HCEC 1CT (cell line): ENCODE data around the gene EPHA4.
A peak's percentile ranks its signal among the peaks of the same experiment; 100 is the strongest.

ENCODE experiments used
- DNase-seq: peaks from one replicate; pipeline ENCODE4 v3.0.0-alpha.2; 2017

The EPHA4 gene

GRCh38 chr2:221501883-221502269 lies 70.2 kb downstream of the EPHA4 start:
- no peak for DNase-seq

GRCh38 chr2:221501210-221501882 lies 70.8 kb downstream of the EPHA4 start:
- DNase-seq = peak; percentile 84

DNA sequence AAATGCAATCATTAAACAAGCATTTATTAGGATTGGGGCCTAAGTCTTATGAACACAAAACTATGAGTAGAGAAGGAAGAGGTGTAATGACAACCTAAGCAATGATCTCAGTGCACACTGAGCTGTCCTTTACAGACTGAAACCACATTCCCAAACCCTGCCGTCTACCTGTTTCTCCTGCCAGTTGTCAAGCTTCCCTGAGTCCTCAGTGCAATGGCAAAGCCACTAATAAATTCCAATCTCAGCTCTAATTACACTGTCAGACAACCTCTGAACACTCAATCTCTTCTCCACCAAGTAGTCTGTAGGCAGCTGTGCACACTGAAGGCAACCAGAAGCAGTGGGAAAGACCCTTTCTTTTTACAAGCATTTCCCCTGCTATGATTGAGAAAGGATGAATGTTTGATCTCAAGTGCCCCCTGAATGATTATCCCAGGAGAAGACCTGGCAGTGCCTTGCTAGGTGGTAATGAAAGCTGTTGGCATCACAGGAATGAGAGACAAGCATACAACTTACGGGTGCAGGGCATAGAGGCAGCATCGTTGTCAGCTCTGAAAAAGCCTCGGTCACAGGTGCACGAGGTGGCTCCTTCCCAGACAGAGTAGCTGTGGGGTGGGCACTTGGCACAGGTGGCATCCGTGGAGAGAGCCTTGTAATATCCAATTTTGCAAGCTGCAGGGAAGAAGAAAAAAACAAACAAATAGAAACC lies 71.4 kb downstream of the EPHA4 start:
- no peak for DNase-seq

GRCh38 chr2:221495731-221496130 lies 76.4 kb downstream of the EPHA4 start:
- DNase-seq = no peak

GRCh38 chr2:221494556-221494955 lies 77.5 kb downstream of the EPHA4 start:
- DNase-seq = no peak

- DNase-seq = no peak
These were observed 78.7 kb downstream of the EPHA4 start for GRCh38 chr2:221493391-221493790.

DNA sequence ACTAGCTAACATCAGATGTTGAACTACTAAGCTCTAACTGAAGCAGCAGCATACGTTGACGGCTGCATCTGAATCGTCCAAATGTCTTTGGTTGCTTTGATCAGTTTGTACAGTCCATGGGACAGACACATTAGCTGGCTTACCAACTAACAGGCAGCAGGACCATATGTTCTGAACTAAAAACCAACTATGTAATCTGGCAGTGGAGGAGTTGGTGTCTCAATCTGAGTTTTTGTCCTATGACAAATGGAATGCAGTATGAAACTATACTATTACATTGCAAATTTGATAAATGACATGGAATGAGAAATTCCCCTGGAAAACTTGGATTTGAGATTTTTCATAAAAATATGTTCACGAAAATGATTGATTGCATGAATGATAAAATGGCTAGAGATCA lies 79.5 kb downstream of the EPHA4 start:
- DNase-seq = peak; percentile 64

DNA sequence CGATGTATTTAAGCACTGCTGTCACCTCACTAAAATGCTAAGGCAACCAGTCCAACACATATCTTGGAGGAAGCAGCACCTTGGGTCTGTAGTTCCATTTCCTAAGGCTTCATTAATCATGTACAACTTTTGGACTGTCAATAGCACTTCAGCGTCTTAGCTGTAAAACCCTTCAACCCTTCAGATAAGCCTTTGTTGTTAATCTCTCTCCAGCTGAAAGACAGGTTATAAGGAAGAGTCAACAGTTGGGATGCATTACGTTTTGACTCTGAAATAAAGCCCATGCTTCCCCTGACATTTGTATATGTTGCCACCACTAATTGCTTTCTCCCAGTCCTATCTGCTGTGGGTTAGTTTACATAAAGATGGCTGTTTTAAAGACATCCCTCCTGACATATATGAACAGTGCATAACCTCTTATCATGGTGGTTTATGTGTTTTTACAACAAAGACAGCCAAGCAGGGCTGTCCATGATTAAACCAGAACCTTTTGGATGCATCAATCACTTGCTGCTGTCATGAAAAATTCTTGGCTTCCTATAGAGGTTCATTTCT lies 81.5 kb downstream of the EPHA4 start:
- no peak for DNase-seq

DNA sequence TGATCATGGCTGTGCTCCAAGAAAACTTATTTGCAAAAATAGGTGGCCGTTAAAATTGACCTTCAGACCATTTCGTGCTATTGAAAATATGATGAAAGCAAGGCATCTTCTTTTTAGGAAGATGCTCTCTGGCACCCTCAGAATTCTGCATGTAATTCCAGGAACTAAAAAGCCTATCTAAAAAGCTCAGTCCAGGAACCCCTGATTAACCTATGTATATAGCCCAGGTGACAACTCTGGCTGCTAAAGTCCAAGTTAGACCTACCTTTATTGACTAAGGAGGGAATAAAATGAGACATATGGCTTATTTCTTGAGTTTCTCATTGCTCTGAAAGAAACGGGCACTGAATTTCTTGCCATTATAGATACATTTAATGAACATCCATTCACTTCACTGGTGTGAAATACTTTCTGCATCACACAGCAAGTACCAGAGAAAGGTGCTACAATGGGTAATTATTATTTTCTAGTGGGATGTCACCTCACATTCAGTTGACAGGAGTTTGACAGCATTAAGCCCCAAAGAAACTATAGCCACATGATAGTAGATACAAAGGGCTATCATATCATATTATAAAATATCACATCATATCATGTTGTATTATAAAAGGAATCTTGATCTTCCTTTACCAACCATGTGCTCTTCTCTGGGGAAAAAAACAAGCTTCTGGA lies 83.8 kb downstream of the EPHA4 start:
- DNase-seq = no peak

- no peak for DNase-seq
These were observed 86.0 kb downstream of the EPHA4 start for GRCh38 chr2:221486106-221486505.

DNA sequence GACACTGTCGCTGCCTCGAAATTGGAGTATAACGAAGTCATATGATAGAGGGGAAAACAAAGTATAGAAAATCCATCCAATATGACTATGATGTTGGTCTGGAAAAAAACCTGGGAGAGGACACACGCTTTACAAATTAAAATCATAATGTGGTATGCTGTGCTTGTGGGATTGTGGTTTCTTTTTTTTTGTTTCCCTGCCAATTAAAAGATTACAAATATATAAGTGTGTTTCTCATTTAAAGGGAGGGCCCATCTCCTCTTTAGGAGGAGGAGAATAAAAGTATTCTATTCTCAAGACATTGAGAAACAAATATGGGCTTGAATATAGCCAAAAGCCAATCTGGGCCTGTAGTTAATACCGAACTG lies 86.6 kb downstream of the EPHA4 start:
- DNase-seq = no peak

GRCh38 chr2:221484761-221485502 lies 87.2 kb downstream of the EPHA4 start:
- DNase-seq = no peak

- DNase-seq = no peak
These were observed 89.2 kb downstream of the EPHA4 start for GRCh38 chr2:221482666-221483455.

GRCh38 chr2:221480821-221481220 lies 91.3 kb downstream of the EPHA4 start:
- no peak for DNase-seq

DNA sequence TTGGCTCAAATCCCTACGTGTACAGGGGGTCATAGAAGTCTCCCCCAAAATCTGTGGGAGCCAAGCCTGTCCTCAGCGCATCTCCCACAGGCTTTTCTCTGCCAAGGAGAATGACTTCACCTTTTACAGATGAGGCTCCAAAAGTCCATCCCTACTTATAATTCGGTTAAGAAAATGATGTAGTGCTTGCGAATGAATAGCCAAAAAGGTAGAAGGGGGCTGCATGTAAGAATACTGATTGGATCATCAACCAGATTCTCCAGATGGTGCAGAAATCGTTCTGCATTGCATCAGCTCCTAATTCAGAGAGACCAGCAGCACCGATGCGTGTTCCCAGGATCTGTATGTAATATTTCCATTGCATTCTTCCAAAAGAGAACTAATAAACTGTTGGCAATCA lies 91.9 kb downstream of the EPHA4 start:
- DNase-seq = no peak

GRCh38 chr2:221478485-221478863 lies 93.6 kb downstream of the EPHA4 start:
- no peak for DNase-seq

DNA sequence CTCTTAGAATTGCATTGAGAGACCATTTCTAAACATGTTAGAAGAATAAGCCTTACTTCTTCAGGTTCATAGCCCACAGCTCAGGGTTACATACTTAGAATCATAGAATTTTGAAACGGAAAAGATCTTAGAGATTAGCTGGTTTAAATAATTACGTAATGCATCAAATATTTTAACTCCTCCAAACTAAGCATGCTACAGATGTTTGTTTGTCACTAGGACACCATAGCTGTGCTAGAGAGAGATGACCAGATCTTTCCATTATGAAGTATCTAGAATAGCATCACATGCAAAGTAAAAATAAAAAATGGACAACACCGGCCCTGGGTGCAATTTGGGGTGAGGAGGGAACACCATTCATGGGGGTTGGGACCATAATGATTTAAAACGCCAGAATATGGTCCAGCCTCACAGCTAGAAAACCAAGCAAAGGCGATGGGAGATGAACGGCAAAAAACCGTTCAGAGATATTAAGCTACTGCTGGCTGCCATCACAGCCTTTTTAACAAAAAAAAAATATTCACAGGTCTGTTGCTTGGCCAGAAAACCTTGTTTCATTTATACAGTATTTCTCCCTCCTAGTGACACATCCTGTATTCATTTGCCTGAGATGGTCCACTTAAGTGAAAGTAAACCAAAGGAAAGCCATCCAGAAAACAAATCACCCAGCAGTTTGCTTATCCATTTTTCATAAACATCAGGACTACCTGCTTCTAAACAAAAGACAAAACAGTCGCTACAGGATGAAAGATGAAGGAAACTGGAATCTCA lies 94.2 kb downstream of the EPHA4 start:
- peak; percentile 45 for DNase-seq

DNA sequence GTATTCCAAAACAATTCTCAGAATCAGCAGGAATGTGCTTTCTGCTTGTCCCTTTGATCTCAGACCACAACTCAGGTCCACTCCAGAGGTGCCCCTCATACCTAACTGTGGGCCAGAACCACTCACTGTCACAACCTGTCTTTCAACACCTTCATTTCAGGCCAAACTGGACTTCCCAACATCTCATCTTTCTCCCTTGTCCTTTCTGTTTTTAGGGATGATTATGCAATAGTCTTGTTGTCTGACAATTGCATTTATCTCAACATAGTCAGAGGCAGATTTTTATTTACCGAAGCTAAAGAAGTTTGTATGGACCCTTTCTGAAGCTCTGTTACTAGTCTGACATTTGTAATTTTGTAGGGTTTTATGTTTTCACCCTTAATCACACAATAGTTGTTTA lies 95.9 kb downstream of the EPHA4 start:
- no peak for DNase-seq

DNA sequence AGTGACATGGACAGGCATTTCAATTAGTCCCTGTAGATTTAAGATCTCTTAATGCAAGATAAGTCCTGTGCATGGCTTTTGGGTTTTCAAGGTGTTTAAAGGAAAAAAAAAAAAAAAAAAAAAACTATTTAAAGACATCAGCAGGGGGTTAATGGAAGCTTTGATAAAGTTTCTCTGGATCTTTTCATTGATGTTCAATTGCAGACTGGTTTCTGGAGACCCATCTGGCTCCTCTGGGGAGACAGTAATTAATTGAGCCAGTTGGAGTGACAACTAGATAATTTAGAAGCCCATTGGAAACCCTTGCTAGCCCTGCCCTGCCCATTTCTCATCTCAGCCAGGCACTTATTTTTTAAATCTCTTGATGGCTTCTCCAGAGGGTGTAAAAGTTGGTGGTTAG lies 98.7 kb downstream of the EPHA4 start:
- no peak for DNase-seq

DNA sequence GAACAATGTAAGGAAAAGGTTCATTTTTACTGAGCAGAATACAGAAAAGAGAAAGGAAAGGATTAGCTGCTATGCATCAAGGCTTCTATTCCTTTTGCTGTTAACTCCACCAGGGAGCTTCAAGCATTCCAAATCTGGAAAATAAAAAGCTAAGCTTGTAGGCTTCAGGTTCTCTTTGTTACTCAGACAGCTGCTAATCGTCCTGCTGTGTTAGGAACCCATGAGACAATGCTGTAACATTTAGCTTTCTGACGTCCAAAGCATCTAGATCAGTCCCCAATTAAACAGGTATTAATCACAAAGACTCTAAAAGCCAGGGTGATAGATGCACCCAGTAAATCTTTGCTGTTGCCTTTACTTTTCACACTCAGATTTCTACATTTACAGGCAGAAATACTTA lies 103.8 kb downstream of the EPHA4 start:
- DNase-seq = no peak

GRCh38 chr2:221467610-221468009 lies 104.5 kb downstream of the EPHA4 start:
- no peak for DNase-seq

DNA sequence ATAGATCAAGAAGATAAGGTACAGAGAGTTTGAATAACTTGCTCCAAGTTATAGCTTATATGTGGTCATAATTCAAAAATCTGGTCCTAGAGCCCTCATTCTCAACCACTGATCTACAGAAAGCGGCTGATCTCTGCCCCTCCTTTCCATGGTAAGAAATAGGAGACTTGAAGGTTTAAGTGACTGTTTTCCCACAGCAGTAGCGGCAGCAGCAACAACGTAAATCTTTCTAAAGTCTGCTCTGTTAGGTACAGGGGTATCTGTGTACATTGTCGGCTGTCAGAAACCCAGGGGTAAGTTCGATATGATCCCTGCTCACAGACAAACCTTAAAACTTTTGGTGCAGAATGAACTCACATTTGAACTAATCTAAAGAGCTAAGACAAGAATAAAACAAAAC lies 105.4 kb downstream of the EPHA4 start:
- DNase-seq = no peak
